ENCODE results near the gene TRERF1. TPM values are rescaled to one million over a fixed set of nuclear protein-coding genes. Genes with fewer than 3 reads are reported as not detected.

Gene TRERF1
- total and polyA plus RNA-seq, 3 donors from 2014 or later: 13.7 to 49.1 (median 40.4) TPM

DNA sequence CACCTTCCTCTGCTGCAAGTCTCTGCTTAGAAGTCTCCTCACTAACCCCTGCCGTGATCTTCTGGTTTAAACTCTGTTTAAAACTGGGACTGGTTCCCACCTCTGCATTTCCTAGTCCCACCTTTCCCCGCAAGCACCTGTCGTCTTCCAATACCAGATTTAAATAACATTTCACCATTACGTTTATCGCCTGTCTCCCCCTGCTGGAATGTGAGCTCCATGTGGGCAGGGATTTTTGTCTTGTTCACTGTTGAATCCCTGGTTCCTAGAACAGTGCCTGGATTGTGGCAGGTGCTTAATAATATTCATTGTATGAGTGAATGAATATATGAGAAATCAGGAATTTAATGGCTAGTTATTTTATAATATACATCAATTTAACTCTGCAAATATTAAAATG, 275.9 kb downstream of the TRERF1 start:
- Histone ChIP-seq H3K4me1 (no peaks in the 10 kb centered on the region), H3K4me3 (no peak overlapping the region), H3K27ac (no peak overlapping the region), H3K36me3 (ENCODE audit: low read depth, missing control alignments) (no peaks in the 10 kb centered on the region), H3K27me3 (no peaks in the 10 kb centered on the region), H3K9me3 (no peaks in the 10 kb centered on the region)
- 74 to 79% methylated on average over 5 of the region's 5 CpGs for WGBS, 2 donors
- no peak for DNase-seq
- no peak for TF ChIP-seq POLR2A (IDR thresholded peaks at IDR 0.05)
- TF ChIP-seq, protein P1, sequence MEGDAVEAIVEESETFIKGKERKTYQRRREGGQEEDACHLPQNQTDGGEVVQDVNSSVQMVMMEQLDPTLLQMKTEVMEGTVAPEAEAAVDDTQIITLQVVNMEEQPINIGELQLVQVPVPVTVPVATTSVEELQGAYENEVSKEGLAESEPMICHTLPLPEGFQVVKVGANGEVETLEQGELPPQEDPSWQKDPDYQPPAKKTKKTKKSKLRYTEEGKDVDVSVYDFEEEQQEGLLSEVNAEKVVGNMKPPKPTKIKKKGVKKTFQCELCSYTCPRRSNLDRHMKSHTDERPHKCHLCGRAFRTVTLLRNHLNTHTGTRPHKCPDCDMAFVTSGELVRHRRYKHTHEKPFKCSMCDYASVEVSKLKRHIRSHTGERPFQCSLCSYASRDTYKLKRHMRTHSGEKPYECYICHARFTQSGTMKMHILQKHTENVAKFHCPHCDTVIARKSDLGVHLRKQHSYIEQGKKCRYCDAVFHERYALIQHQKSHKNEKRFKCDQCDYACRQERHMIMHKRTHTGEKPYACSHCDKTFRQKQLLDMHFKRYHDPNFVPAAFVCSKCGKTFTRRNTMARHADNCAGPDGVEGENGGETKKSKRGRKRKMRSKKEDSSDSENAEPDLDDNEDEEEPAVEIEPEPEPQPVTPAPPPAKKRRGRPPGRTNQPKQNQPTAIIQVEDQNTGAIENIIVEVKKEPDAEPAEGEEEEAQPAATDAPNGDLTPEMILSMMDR (IDR thresholded peaks at IDR 0.05): no peak
- intact Hi-C loops (cut with DNase I; ENCODE audit: low total_unique reads): no loop called here

Other genes starting within 250 kb of the TRERF1 start
- 10 to 100 TPM; 35.8 to 42.0 TPM for gene MRPS10, start 234.1 kb downstream of the TRERF1 start, total RNA-seq
- gene MRPS10, start 234.1 kb downstream of the TRERF1 start, polyA plus RNA-seq (ENCODE audit: insufficient read depth, low read depth, low replicate concordance): 33.9 TPM
- gene UBR2, start 112.1 kb upstream of the TRERF1 start, total RNA-seq: 10 to 100 TPM; 25.8 to 26.8 TPM
- 11.1 TPM for gene UBR2, start 112.1 kb upstream of the TRERF1 start, polyA plus RNA-seq (ENCODE audit: insufficient read depth, low read depth, low replicate concordance)

All from testis (tissue), 3 donors.